NOMO-1 (cell line): ENCODE data around the gene CYTH1.

Experiments used
- DNase-seq, 2 experiments: peaks; one replicate each; lab custom pipeline; 2025; ENCODE audit not compliant: unreplicated experiment in 2 of 2; lab: John Stamatoyannopoulos, UW

Gene CYTH1

DNA sequence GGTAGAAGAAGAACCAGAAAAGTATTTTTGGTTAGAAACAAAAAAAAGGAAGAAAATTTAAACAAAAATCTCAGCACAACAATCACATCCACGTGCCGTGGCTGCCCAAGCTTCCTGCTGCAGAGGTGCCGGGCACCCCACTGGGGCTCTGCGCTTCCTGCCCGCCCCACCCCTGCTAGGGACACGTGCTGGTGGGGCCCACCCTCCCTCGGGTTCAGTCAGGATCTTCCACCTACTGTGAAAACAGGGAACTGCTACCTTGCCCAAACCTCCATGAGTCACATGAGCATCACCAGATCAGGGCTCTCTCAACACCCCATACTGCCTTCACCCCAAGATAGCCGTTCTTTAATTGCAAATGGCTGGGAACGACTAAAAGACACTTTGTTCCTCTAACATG lies 24.4 kb upstream of the CYTH1 start:
- DNase-seq = no peak

GRCh38 chr17:78805301-78805700 lies 23.2 kb upstream of the CYTH1 start:
- no peak for DNase-seq

GRCh38 chr17:78804777-78805176 lies 22.7 kb upstream of the CYTH1 start:
- DNase-seq = no peak

- DNase-seq = no peak
Measured at GRCh38 chr17:78803186-78803845, 21.2 kb upstream of the CYTH1 start.

DNA sequence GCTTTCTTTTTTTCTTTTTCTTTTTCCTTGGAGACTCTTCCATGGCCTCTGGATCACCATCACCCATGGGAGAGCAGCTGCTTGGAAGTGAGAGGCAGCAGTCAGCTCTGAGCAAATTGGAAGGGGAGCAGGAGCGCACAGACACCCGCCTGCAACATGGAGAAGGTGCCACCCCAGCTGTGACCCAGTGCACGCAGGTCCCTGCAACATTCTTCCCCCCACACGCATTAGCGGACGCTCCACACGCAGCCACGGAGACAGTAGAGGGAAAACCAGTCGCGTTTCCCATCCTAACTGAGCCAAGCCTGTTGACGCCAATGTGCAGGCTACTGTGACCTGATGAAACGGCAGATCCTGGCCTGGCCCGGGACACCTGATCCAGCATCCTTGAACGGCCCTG lies 20.4 kb upstream of the CYTH1 start:
- no peak for DNase-seq

GRCh38 chr17:78802008-78802407 lies 19.9 kb upstream of the CYTH1 start:
- DNase-seq = no peak

- no peak for DNase-seq
Measured at GRCh38 chr17:78800132-78800931, 18.3 kb upstream of the CYTH1 start.

- DNase-seq = no peak
Measured at GRCh38 chr17:78798695-78799559, 16.9 kb upstream of the CYTH1 start.

DNA sequence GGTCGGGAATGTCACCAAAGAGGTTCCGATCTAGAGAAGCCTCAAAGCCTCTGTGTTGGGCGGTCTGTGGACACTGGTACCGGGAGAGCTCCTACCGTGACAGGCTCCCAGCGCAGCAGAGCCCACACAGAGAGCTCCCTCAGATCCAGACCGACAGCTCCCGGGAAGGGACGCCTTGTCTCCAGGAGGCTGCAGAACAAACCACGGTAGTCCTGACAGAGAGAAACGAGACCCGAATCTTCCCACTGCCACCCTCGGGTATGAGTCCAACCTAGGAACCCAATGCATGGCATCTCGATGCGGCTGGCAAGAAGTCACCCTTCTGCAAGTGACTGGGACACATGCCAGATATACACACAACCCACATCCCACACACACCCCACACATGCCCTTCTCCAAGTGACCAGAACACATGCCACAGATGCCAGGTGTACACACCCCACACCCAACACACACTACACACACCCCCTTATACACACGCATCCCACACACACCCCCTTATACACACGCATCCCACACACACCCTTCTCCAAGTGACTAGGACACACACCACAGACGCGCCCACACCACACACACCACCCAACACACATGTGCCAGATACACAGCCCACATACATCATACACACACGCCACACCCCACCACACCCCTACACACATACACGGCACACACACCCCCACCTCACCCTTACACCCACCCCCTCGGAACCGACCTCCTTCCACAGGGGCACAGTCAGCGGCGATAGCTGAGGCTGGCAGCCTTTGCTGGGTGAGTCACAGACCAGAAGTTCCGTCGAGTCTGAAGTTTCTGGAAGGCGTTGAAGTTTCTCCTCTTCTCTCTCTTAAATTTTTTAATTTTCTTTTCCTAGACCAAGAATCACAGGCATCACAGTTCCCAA lies 15.9 kb upstream of the CYTH1 start:
- DNase-seq = no peak

DNA sequence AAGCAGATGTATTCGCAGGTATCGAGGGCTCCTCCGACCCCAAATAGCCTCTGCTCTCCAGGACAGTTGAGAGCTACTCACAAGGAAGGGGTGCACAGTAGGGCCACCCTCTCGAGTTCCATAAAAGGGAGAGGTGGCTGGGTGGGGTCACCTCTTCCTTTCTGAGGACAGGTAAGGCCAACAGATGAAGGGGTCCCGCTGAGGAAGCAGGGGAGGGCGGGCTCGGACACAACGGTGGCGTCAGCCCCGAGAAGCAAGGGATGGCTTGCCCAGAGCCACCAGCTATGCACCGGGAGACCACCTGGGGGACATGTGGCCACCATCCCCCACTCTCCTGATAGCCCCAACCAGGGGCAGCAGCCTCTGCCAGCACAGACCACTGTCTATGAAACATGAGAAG lies 15.1 kb upstream of the CYTH1 start:
- DNase-seq = no peak

- no peak for DNase-seq
Measured at GRCh38 chr17:78796517-78796900, 14.4 kb upstream of the CYTH1 start.

DNA sequence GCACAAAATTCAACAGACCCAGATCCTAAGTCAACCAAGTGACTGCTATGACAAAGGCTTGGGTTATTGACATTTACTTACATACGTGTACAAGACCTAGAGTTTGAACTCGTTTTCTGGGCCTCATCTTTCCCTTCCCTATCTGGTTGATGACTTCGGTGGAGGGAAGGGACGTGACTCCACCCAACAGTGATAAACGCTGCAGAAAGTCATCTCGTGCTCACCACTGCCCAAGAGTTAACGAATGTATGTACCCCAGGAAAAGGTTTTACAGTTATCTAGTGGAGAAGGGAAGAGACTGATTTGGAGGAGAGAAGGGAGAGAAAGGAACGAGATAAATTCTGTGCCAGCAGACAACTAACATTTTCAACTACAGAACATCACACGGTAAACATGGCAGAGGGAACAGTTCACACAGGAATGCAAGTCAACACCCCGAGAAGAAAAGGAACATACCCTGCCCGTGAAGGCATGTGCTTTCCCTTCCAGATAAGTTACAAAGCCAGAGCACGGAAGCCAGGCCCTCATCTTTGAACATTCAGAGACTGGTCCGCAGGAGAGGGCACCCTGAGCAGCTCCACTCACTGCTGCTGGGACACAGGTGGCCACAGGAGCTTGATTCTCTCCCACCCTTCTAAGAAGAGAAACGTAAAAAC lies 13.9 kb upstream of the CYTH1 start:
- no peak for DNase-seq

- DNase-seq = no peak
Measured at GRCh38 chr17:78794864-78795640, 13.0 kb upstream of the CYTH1 start.

DNA sequence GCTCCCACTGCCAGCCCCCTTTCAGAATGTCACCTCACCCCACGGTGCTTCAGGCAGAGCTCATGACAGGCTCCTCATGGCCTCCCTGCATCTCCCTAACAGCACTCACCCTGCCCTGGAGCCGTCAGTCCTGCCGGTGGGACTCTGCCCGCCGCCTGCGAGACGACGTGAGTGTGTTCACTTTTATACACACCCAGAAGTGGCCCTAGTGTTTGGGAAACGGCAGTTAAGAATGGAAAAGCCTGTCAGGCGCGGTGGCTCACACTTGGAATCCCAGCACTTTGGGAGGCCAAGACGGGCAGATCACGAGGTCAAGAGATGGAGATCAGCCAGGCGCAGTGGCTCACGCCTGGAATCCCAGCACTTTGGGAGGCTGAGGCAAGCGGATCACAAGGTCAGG lies 12.3 kb upstream of the CYTH1 start:
- DNase-seq = no peak

DNA sequence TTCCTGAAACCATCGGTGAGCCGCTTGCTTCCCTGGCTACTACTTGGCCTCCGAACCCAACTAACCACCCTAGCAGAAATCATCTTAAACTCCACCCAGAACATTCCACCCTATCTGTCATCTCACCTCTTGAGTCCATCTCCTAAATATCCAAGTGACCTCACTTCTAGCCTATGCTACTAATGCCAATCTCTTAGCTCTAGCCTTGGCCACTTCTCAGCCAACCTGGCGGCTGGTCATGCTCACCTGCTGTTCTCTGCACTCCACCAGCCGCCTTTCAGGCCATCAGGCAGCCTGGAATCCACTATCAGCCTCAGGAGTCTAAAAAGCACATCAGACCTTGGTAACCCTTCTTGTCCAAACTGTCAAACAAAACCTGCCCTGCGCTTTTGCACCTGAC lies 11.9 kb upstream of the CYTH1 start:
- no peak for DNase-seq

GRCh38 chr17:78793415-78793814 lies 11.3 kb upstream of the CYTH1 start:
- no peak for DNase-seq

GRCh38 chr17:78791840-78792709 lies 10.0 kb upstream of the CYTH1 start:
- no peak for DNase-seq

- no peak for DNase-seq
Measured at GRCh38 chr17:78790552-78790951, 8.5 kb upstream of the CYTH1 start.
